Breast epithelium (tissue), 4 donors: ENCODE results near the gene TREM2. TPM values are rescaled to one million over a fixed set of nuclear protein-coding genes. Genes with fewer than 3 reads are reported as not detected.

Source experiments
- DNase-seq, 2 donors: peaks; one replicate each; pipeline ENCODE4 v3.0.0-alpha.2; 2019; ENCODE audit warnings: low spot score in 2 of 2
- H3K27ac ChIP-seq, 2 donors: fragments of 200-600 bp; sonication (generic) in 1 of 2; one replicate each; pipeline ENCODE4 v1.5.1; 2016 to 2019; ENCODE audit warnings: mild to moderate bottlenecking in 1 of 2
- H3K27me3 ChIP-seq, 2 donors: fragments of 200-600 bp; sonication (generic) in 1 of 2; one replicate each; pipeline versions ENCODE4 v1.5.1 to v1.6.0; 2017 to 2019; ENCODE audit warnings: control low read depth in 1 of 2, mild to moderate bottlenecking in 1 of 2
- H3K36me3 ChIP-seq: fragments of 200-600 bp; one replicate; pipeline ENCODE4 v1.5.1; 2019
- H3K4me1 ChIP-seq, 2 donors: fragments of 200-600 bp; sonication (generic); one replicate each; pipeline ENCODE4 v1.5.1; 2016 to 2019; ENCODE audit warnings: control low read depth in 1 of 2
- H3K4me3 ChIP-seq, 3 donors: fragments of 200-600 bp; sonication (generic); 1 replicate in 2 of 3; 2 replicates in 1 of 3; pipeline ENCODE4 v1.5.1; 2016 to 2019; ENCODE audit warnings: mild to moderate bottlenecking in 3 of 3, moderate library complexity in 2 of 3
- H3K9me3 ChIP-seq, 2 donors: fragments of 200-600 bp; sonication (generic) in 1 of 2; one replicate each; pipeline ENCODE4 v1.5.1; 2016 to 2019; ENCODE audit warnings: control low read depth in 1 of 2
- POLR2A ChIP-seq: fragments of 450-650 bp; IDR thresholded peaks from one replicate; pipeline ENCODE4 v1.6.1; 2016; ENCODE audit warnings: antibody characterized with exemption, mild to moderate bottlenecking, moderate library complexity
- POLR2AphosphoS5 ChIP-seq, 3 donors: sonication (generic); formaldehyde crosslinking; IDR thresholded peaks; one replicate each; pipeline ENCODE4 v1.6.1; 2017; ENCODE audit warnings: antibody characterized with exemption in 3 of 3
- intact Hi-C: fragments of 100-400 bp; cut with DNase I; formaldehyde crosslinking; loops from one replicate; pipeline ENCODE4 v1.15.1; 2023; ENCODE audit warnings: low total_unique reads
- total RNA-seq, 3 donors: library from RNA; depleted of rRNA; stranded (reverse); fragments of >200 nt; gene quantifications; one replicate each; pipeline ENCODE4 v1.1.0, GENCODE V29; 2016
- TF ChIP-seq, protein P1 (sequence below), 3 donors: fragments of 450-650 bp; IDR thresholded peaks; one replicate each; pipeline ENCODE4 v1.5.1; 2016 to 2017; ENCODE audit warnings: antibody characterized with exemption in 3 of 3, mild to moderate bottlenecking in 3 of 3, moderate library complexity in 3 of 3

TREM2 gene
- total RNA-seq, 3 donors from 2014 or later, result 7.7 to 31.6 (median 10.5) TPM

DNA sequence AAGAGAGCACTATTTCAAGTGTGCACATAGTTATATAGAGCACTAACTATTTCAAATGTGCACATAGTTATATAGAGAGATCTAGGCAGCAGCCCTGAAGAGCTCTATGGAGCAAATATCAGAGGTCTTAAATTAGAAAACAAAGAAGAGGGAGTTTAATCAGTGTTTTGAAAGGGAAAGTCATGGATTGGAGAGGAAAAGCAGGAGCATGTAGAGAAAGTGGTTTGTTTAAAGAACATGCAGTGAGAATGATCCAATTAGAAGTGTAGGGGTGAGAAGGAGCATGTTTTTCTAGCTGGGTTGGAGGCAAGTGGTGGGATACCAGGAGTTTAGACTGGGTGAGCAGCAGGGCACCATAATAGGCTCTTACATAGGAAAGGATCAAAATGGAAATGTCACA, 26.0 kb downstream of the TREM2 start:
- no peak for DNase-seq
- Histone ChIP-seq H3K4me3 (no peak overlapping the region), H3K27me3 (no peaks in the 10 kb centered on the region), H3K36me3 (no peaks in the 10 kb centered on the region), H3K9me3 (no peaks in the 10 kb centered on the region), H3K4me1 (no peaks in the 10 kb centered on the region), H3K27ac (no peak overlapping the region)
- intact Hi-C loops, result no loop called here
- TF ChIP-seq POLR2AphosphoS5 (IDR thresholded peaks at IDR 0.05) (no peak), POLR2A (no peak)
- TF ChIP-seq, protein P1, sequence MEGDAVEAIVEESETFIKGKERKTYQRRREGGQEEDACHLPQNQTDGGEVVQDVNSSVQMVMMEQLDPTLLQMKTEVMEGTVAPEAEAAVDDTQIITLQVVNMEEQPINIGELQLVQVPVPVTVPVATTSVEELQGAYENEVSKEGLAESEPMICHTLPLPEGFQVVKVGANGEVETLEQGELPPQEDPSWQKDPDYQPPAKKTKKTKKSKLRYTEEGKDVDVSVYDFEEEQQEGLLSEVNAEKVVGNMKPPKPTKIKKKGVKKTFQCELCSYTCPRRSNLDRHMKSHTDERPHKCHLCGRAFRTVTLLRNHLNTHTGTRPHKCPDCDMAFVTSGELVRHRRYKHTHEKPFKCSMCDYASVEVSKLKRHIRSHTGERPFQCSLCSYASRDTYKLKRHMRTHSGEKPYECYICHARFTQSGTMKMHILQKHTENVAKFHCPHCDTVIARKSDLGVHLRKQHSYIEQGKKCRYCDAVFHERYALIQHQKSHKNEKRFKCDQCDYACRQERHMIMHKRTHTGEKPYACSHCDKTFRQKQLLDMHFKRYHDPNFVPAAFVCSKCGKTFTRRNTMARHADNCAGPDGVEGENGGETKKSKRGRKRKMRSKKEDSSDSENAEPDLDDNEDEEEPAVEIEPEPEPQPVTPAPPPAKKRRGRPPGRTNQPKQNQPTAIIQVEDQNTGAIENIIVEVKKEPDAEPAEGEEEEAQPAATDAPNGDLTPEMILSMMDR (IDR thresholded peaks at IDR 0.05), result no peak

DNA sequence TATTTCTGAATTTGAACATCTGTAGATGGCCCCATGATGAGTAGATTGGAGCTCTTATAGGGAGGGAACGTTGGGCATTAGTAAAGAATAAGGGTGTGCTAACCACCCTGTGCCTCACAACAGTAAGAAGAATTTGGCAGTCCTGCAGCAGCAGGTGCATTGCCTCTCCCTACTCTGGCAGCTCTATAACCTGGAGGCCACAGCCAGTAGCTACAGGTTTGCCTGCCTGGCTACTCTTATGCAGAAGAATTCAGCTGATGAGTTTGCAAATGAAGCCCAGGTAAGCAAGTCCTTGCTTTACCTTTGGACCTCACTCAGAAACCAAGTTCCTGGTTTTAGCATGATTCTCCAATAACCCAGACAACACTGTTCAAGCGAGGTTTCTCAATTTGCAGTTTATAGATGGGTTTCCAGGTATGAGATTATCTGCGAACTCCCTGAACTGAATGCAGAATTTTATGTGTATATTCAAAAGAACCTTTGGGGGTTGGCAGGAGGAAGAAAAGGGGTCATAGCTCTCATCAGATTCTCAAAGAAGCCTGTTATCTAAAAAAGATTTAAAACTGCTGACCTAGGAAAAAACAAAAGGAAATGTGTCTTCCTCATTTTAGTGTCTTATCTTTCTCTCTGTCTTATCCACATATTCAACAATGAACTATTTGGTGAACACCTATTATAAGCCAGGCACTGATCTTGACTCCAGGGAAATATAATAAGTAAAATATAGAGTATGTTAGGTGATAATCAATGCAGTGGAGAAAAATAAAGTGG, 27.7 kb downstream of the TREM2 start:
- DNase-seq, result no peak
- Histone ChIP-seq H3K27me3 (no peaks in the 10 kb centered on the region), H3K36me3 (no peaks in the 10 kb centered on the region), H3K9me3 (no peaks in the 10 kb centered on the region), H3K4me1 (no peaks in the 10 kb centered on the region), H3K4me3 (no peak overlapping the region), H3K27ac (no peak overlapping the region)
- intact Hi-C loops, result no loop called here
- TF ChIP-seq POLR2A (no peak), POLR2AphosphoS5 (IDR thresholded peaks at IDR 0.05) (no peak)
- TF ChIP-seq, protein P1 (IDR thresholded peaks at IDR 0.05), result no peak

DNA sequence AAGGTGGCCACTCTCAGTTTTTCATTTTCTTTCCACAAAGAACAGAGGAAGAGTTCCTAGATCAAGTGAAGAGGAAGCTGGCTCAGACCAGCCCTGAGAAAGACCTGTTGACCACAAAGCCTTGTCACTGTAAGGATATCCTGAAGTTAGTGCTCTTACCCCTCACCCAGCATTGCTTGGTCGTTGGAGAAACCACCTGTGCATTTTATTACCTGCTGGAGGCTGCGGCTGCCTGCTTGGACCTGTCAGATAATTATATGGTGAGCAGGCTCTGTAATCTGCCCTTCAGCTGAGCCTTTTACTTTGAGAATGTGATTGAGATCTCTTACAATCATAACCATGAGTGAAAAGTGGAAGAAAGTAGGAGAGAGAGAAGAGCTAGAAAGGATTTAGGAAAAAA, 30.7 kb downstream of the TREM2 start:
- intact Hi-C loops, result no loop called here

DNA sequence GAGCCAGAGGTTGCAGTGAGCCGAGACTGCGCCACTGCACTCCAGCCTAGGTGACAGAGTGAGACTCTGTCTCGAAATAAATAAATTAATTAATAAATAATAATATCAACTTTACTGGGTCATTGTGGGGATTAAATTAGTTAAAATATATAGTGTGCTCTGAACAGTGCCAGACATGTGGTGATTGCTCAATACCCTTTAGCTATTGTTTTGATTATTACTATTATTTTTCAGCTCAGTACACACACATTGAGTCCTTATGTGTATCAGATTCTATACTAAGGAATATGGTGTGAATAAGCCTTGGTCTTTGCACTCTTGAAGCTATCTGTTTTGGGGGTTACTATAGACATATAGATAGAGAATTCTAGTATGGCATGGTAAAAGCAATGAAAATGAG, 37.6 kb downstream of the TREM2 start:
- TF ChIP-seq POLR2AphosphoS5 (IDR thresholded peaks at IDR 0.05), result no peak
- TF ChIP-seq POLR2A, result no peak
- TF ChIP-seq, protein P1 (IDR thresholded peaks at IDR 0.05), result no peak
- DNase-seq, result no peak
- H3K27ac ChIP-seq, result no peak overlapping the region
- no peaks in the 10 kb centered on the region for H3K36me3 ChIP-seq
- no peaks in the 10 kb centered on the region for H3K27me3 ChIP-seq
- H3K4me3 ChIP-seq, result no peak overlapping the region
- no peaks in the 10 kb centered on the region for H3K9me3 ChIP-seq
- intact Hi-C loops, result no loop called here
- H3K4me1 ChIP-seq, result no peaks in the 10 kb centered on the region

More for the DNA sequence above, 30.7 kb downstream of the TREM2 start:
- H3K9me3 ChIP-seq, result no peaks in the 10 kb centered on the region
- TF ChIP-seq POLR2AphosphoS5 (IDR thresholded peaks at IDR 0.05) (no peak), POLR2A (no peak)
- TF ChIP-seq, protein P1 (IDR thresholded peaks at IDR 0.05), result no peak
- no peak for DNase-seq
- H3K36me3 ChIP-seq, result no peaks in the 10 kb centered on the region
- H3K27me3 ChIP-seq, result no peaks in the 10 kb centered on the region
- H3K27ac ChIP-seq, result no peak overlapping the region
- no peak overlapping the region for H3K4me3 ChIP-seq
- H3K4me1 ChIP-seq, result no peaks in the 10 kb centered on the region

DNA sequence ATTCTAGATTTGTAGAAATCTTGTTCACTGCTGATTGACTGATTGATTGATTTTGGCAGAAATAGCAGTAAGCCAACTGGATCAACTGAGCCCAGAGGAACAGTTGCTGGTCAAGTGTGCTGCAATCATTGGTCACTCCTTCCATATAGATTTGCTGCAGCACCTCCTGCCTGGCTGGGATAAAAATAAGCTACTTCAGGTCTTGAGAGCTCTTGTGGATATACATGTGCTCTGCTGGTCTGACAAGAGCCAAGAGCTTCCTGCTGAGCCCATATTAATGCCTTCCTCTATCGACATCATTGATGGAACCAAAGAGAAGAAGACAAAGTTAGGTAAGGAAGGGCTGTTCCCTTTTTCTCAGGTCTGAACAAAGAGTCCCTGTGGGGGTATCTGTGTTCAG, 40.0 kb downstream of the TREM2 start:
- no peaks in the 10 kb centered on the region for H3K4me1 ChIP-seq
- DNase-seq, result no peak
- no peaks in the 10 kb centered on the region for H3K27me3 ChIP-seq
- intact Hi-C loops, result no loop called here
- no peak overlapping the region for H3K27ac ChIP-seq
- TF ChIP-seq POLR2A (no peak), POLR2AphosphoS5 (IDR thresholded peaks at IDR 0.05) (no peak)
- TF ChIP-seq, protein P1 (IDR thresholded peaks at IDR 0.05), result no peak
- H3K36me3 ChIP-seq, result no peaks in the 10 kb centered on the region
- H3K9me3 ChIP-seq, result no peaks in the 10 kb centered on the region
- no peak overlapping the region for H3K4me3 ChIP-seq
